GM21390 (cell line): Measurements from ENCODE around the gene CACNB1.

Source experiments
- ATAC-seq: cut with Tn5 transposase; IDR thresholded peaks from one replicate; pipeline ENCODE4 v1.9.1; 2021; ENCODE audit not compliant: unreplicated experiment

Gene CACNB1

DNA sequence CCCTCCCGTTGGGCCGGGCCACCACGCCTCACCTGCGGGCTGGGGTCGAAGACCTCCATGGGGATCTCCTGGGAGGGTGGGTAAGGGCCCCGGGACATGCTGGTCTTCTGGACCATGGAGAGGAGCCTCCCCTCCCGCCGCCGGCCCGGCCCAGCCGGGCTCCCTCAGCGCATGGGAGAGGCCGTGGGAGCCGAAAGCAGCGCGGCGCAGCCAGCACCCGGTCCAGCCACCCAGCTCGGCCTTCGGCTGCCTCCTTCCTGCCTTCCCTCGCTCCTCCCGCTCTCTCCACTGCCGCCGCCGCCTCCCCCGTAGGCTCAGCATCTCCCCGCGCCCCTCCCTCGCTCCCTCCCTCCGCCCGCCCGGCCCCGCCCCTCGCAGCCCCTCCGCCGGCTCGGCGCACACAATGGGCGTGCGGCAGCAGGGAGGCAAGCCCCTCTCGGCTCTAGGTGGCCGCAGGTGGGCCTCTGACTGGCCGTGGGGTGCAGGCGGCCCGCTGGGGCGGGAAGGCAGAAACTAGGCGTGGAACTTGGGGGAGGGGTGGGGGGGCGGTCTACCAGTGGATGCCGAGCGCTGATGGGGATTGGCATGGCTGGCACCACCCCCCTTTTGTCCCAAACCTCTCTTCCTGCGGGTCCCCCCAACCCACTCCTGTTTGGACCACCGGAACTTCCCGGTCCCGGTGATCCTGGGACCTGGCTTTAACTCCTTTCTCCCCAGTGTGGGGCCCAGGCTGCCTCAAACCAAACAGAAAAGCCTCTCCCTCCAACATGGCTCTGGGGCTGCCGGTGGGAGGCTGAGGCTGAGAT, at the start of gene CACNB1:
TSS of gene CACNB1 (minus strand) at position 290 of the 806 bp plus-strand sequence. CDS start at position 116, 174 bp downstream.
- no peak for ATAC-seq

DNA sequence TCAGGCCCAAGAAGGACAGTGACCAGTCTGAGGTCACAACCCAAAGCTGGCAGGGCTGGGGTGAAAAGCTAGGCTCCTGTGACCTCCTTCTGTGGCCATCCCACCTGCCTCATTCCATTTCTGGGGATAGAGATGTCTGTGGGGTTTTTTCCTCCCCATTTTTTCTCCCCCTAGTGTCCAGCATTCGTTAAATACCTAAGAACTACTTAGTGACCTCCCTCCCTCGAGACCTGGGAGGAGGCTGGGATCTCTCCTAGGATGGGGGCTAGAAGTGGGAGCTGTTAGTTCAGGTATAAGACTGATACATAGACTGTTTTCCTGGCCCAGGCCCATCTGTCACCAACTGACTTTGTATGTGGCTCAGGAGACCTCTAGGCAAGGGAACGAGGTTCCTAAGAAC, 48.8 kb upstream of the CACNB1 start:
- no peak for ATAC-seq

DNA sequence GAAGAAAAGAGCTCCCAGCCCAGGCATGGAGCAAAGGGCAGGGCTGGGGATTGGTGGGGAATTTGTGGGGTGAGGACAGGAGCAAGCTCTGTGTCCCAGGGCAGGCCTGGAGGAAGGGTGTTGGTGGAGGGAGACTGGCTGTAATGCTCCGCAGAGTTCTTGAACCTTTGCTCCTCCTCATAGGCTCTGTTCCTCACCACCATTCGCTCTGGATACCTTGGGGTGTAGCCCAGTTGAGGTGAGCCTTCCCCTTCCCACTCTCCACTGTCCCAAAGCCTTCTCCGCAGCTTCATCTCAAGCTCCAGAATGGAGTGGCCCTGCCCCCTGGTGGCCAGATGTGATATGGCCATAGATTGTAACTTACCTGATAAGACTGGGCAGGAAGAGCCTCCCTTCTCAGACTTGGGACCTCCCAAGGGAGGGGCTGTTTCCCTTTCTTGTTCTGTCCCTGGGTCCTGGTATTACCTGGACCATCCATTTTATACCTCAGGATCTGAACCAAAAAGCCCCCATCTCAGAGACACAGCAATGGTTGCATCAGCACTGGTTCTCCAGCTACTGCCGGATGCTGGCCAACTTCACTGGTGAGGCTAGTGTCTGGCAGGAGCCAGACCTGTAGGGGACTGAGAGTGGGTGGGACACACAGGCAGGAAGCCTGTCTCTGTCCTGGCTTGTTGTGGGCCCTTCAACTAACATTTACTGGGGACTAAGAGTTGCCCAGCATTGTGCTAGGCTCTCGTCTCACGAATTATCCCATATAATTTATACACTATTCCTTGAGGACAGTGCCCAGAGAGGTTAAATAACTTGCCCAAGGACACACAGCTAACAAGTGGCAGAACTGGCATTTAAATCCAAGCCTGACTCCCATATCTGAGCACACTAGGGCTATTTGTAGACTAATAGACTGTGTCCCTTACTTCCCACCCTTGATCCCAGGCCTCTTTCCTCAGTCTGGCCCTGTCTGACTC, 47.4 kb upstream of the CACNB1 start:
- ATAC-seq, result no peak

DNA sequence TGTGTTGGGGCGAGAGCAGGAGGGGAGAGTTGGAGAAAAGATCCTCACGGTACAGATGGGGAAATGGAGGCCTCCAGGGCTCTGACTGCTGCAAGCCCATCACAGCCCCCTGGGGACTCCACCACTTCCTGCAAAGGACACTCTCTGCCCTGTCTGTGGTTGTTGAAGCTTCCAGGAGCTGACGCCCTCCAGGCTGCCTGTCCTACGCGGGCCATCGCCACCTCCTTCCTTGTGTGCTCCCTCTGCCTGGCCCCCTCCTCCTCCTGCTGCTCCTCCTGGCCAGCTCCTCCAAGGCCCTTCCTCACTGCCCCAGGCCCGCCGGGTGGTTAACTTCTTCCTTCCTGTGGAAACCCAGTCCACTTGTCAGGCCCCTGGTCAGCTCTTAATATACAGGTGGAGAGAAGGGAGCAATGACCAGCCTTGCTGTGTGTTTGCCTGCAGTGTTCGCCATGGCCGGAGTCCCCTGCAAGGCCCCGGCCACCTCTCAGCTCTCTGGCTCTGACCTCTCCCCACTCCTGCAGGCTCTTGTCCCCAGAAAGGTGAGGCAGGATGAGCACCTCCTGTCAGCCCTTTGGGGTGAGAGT, 46.6 kb upstream of the CACNB1 start:
- no peak for ATAC-seq

DNA sequence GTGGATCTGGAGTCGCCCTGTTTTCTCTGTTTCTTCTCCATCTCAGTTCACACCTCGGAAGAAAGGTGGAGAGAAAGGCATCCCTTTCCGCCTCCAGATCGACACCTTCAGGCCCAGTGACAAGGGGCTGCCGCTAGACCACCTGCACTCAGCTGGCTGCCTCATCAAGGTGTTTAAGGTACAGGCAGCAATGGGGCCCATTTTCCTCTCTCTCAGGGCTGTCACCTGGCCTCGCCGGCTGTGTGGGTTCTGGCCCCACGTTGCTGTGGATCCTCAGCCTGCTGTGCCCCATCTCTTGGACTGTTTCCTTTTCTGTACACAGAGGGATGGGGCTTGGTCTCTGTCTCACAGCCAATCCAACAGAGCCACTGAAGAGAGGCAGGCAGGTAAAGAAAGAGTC, 45.7 kb upstream of the CACNB1 start:
- no peak for ATAC-seq

DNA sequence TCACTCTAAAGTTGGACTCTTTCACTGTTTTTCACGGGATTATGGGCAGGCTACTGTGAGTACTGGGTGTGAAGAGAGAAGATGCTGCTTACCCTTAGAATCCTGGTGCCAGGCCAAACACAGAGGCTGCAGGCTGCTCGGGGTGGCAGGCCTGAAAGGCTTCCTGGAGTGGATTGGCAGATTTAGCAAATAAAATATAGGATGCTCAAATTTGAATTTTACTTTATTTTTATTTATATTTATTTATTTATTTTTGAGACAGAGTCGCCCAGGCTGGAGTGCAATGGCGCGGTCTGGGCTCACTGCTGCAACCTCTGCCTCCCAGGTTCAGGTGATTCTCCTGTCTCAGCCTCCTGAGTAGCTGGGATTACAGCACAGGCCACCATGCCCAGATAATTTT, 43.2 kb upstream of the CACNB1 start:
- ATAC-seq, result no peak

DNA sequence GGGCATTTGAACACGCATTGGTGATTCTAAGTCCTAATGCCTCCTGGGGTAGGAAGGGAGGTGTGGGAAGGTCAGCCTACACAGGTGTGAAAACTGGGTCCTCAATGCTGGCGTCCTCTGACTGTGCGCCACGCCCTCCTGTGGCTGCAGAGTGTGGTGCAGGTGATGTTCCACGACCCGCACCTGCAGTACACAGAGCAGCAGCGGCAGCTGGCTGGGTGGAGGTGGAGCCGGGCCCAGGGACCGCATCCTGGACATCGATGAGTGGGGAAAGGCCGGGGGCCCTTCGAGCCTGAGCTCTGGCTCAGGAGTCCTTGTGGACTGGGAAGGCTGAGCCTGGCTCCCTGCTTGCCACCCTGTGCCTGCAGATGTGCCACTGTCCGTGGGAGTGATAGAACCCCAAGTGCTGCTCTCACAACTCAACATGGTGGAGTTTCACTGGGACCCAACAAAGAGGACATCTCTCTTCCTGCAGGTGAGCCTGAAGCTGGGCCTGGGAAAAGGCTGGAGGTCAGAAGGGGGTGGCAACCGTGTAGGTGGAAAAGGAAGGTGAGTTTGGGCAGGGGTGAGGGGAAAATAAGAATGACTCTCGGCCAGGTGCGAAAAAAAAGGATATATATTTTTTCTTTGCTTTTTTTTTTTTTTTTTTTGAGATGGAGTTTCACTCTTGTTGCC, 42.3 kb upstream of the CACNB1 start:
- ATAC-seq, result no peak

DNA sequence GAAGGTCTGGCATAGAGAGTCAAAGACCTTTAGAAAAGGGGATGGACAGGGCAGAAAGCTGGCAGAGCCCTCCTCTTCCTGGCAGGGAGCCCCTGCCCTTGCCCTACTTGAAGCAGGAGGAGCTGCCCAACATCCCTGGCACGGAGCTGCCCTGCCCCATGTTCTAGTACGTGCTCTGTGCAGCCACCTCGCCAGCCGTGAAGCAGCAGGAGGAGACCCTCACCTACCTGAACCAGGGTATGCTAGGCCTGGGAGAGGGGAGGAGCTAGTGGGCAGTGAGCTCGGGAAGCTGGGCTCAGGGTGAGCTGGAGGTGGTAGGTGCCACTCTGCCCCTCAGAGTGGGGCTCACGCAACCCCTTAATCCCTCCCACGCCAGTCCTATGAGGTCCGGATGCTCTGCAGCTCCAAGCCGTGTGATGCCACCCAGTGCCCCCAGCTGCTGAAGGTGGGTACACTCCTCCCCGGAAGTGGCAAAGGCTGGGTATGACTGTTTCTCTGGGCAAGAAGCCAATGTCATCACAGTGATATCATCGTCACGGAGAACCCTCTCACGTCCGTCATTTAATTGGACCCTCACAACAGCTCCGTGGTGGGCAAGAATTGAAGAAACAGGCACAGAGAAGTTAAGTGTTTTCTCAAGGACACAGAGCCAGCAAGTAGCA, 41.0 kb upstream of the CACNB1 start:
- no peak for ATAC-seq

DNA sequence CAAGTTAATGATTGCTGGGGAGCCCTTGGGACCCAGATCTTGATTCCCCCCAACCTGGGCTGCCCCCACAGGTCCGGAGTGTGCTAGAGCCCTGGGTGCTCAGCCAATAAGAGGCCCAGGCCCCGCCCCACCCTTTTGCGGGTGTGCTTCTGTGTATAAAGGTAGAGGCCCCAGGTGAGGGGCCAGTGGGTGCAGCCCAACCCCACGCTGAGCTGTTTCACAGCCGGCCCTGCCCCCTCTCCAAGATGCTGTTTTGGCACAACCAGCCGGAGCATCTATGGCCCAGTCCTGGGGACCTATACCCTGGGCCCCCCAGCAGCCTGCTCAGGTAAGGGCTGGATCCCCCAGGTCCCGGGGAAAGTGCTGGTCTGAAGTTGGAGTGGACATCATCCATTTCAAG, 40.1 kb upstream of the CACNB1 start:
- ATAC-seq, result no peak

DNA sequence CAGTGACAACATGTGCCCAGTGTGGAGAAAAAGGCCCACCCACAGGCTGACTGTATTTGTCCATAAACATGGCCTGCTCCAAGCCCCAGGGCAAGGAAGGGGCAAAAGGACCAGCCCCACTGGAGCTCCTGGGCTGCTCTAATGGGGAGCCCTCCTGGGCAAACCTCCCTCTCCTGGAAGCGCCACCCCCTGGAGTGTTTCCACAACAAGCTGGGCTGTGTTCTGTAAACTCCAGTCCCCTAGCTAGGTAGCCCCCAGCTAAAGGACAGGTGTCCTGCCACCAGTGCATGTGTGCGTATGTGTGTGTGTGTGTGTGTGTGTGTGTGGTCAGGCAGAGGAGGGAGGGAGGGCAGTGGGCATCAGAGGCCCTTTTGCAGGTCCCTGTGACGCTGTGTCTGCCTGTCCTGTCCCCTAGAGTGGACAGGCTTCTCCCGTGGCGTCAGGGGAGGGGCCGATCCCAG, 39.5 kb upstream of the CACNB1 start:
- ATAC-seq, result no peak

DNA sequence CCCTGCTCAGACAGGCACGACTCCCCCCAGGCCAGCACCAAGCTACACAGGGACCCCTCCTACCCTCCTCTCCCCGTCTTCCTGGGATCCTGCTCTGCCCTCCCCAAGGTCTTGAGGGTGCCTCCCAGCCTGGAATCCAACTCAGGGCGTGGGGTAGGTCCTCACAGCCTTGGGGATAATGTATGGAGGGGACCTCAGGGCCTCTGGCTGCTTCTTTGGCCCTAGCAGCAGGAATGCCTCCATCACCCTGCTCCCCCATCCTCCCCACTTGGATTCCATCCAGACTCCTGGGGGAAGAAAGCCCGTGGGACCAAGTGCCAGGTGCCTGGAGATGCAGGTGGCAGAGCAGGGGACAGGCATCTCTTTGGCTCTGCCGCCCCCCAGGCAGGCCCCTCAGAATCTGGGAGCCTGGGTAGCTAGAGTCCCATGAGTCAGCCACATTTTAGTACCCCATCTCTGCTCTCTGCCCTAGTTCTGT, 39.0 kb upstream of the CACNB1 start:
- ATAC-seq, result no peak

DNA sequence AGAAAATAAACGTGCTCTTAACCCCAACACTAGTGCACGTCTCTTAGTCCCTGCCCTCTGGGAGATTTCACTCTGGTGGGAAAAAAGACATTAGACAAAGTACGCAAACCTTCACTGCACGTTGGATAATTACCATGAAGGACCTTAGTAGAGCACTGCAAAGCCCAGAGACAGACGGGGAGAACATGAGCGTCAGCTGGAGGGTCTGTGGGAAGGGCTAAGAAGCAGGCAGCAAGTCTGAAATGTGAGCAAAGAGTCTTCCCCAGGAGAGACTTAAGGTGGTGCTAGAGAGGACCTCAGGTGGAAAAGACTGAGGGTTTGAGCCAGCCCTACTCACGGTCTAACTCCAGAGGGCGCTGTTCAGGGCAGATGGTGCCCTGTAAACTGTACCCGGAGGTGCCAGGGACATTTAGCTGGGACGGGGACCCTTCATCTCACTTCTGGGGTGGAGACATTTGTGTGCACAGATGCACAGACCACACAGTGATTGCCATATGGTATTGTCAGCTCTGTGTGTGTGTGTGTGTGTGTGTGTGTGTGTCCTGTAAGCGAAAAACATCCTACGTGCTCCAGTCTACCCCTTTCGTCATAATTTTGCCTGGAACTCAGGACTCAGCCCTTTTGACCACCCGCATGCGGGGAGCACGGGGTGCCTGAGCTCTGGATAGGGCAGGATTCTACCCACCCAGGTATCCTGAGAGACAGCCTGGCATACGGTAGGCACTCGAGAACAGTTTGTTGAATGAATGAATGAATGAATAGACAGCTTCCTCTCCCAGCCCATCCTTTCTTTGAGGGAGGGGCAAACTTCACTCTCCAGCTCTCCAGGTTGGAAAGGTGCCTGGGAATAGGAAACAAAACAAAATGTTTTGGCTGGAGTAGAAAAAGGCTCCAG, 38.3 kb upstream of the CACNB1 start:
- ATAC-seq, result no peak

DNA sequence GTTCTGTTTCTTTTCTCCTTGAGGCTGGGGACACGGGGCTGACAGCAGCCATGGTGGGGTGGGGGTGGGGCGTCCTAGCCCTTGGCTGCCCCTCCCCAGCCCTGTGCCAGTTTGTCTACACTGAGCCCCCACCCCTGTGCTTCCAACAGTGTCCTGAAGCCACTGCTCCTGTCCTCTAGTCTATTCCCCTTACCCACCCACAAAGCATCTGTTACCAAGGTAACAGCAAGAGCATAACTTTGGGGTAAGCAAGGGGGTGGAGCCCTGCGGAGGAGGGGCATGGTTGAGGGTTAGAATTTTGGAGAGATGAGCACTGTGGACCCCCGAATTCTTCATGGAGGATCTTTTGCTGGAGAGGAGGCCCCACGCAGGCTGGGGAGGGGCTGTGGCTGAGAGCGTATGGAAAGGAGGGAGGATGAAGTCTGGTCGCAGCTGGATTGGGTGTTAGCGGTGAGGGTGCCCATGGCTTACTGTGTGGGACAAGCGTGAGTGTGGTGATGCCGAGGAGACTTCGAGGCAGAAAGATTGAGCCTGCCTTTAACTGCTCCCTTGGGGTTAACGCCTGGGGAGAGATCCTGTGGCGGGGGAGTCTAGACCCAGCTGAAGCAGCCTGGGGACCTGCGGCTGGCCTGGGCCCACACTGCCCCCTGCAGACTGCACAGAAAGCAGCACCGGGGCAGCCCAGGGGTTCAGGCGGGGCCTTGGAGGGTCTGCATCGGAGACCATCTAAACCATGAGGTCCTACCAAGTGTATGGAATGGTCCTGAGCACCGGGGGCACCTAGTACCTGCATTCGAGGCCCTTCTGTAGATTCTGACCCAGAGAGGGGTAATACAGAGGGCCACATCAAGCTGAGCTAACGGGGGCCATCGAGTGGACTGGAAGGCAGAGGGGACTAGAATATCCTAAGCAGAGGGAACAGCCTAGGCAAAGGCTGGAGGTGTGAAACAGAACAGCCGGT, 34.4 kb upstream of the CACNB1 start:
- no peak for ATAC-seq

DNA sequence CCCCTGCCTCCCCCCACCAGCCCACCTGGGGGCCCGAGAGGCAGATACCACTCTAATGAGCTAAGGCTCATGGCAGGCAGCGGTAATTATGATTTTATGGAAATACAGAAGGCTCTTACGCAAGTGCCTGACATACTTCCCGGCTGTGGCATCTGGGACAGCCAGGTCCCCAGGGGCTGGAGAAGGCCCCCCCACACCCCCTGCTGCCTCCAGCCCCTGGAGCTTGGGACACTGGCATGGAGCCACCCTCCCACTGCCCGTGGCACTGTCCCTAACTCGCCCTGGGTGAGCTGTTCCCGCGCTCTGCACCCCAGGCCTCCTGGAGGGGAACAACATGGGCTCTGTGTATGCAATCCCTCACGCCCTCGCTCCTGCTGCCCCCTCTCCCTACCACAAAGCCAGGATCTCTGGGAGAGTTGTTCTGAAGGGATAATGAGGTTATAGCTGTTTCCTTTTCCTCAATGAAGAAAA, 33.7 kb upstream of the CACNB1 start:
- no peak for ATAC-seq

DNA sequence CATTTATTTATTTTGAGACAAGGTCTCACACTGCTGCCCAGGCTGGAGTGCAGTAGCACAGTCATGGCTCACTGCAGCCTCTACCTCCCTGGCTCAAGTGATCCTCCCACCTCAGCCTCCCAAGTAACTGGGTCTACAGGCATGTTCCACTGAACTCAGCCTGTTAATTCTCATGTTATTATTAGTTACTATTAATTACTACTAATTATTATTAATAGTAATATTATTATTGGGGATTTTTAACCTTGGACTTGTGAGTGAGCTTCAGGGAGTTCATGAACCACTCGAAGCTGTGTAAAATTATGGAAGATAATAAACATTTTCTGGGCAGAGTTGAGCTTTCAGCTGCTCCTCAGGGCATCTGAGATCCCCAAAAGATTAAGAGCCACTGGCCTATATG, 32.9 kb upstream of the CACNB1 start:
- ATAC-seq, result no peak

DNA sequence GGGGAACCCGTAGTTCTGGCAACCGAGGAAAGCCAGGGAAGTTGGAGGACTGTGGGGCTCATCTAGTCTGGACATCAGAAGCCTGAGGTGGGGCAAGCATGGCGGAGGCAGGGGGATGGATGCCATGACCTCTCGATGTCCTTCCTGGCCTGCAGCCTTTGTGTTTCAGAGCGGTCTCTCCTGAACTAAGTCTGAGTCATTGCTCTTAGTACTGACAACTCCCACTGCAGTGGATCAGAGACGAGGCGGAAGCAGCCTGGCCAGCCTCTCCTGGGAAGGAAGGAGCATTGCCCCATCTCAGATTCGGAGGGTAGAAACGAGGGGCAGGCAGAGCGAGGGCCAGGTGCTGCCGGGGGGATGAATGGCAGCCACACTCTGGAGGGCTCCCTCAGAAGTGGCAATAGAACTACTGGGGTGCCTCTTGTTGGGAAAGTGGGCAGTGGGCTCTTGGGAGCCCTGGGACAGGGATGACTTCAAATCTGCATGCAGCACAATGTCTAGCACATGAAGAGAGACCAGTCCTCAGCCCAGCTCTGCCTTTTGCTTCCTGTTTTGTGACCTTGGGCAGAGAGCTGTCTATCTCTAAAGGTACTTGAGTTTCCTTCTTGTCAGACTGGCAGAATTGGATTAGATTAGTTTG, 31.9 kb upstream of the CACNB1 start:
- no peak for ATAC-seq

DNA sequence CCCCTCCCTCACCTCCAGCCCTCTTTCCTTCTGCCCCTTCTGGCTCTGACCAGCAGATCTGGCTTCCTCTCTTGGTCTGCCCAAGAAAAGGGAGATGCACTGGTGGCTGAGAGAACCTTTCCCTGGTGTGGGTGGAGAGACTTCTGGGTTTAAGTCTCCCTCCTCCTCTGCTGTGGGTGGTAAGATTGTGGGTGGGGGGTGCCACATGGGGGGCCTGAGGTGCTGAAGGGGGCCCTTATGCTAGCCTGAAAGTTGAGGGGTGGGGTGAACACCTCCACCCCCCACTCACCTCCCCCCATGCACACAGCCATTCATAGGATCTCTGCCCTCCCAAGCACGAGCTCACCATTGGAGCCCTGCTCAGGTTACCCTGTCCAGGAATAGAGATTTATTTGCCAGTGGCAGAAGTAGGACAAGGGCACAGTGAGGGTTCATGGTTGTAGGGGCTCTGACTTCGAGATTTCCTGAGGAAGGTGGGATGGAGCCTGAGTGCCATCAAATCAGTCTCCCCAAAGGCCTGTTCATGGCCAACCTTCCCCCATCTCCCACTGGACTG, 30.0 kb upstream of the CACNB1 start:
- no peak for ATAC-seq
